Measurements from ENCODE around the gene RNU5B-1.

Gene RNU5B-1

DNA sequence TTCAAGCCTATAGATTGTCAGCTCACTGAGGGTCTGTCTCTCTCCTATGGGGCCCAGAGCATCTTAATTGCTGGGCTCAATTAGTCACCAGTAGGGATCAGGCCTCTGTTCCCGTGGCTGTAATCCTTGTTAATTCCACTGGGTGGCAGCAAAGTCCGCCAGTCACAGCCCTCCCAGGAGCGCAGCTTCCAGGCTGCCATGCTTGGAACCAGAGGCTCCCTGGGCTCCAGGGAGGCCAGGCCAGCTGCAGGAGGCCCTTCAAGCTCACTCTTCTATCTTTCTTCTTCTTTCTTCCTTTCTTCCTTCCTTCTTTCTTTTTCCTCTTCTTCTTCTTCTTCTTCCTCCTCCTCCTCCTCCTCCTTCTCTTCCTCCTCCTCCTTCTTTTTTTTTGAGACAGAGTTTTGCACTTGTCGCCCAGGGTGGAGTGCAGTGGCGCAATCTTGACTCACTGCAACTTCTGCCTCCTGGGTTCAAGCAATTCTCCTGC lies 14.4 kb downstream of the RNU5B-1 start:
- Histone ChIP-seq H2BK120ac (ENCODE audit: low read depth, low read length) (no peak overlapping the region), H3K27ac (replicated peaks; ENCODE audit: low read length) (no peak overlapping the region), H2AFZ (ENCODE audit: low read length) (peak overlapping the region; percentile 48), H3K9me3 (replicated peaks in 1 of 2; ENCODE audit: control insufficient read depth in 2 of 2, insufficient read depth in 1 of 2, low read depth in 1 of 2, low read length in 2 of 2) (no peaks in the 10 kb centered on the region), H4K8ac (ENCODE audit: low read depth, low read length) (no peak overlapping the region), H4K91ac (ENCODE audit: low read depth, low read length, poor library complexity) (no peak overlapping the region), H3K18ac (ENCODE audit: low read length) (no peak overlapping the region), H3K27me3 (ENCODE audit: control insufficient read depth in 3 of 3, insufficient read depth in 3 of 3, low read depth in 1 of 3, low read length in 3 of 3) (no peaks in the 10 kb centered on the region), H3K4me1 (ENCODE audit: control insufficient read depth in 2 of 2, insufficient read depth in 1 of 2, low read depth in 1 of 2, low read length in 2 of 2) (peaks cover 4 to 7% of the 10 kb centered on the region in 2 donors), H3K4me2 (ENCODE audit: insufficient read depth, low read length, poor library complexity, severe bottlenecking) (no peak overlapping the region), H2BK12ac (ENCODE audit: low read length) (no peak overlapping the region), H3K23ac (ENCODE audit: low read depth, low read length, poor library complexity) (no peak overlapping the region), H3K4ac (ENCODE audit: low read length) (no peak overlapping the region), H3K36me3 (replicated peaks in 1 of 2; ENCODE audit: control insufficient read depth in 2 of 2, insufficient read depth in 2 of 2, low read length in 2 of 2) (no peaks in the 10 kb centered on the region), H2BK15ac (ENCODE audit: low read length) (no peak overlapping the region), H3K4me3 (ENCODE audit: low read length in 2 of 2) (no peak overlapping the region), H2AK5ac (ENCODE audit: low read depth, low read length) (no peak overlapping the region), H2BK5ac (ENCODE audit: low read length) (no peak overlapping the region), H3K79me1 (ENCODE audit: low read depth, low read length) (no peaks in the 10 kb centered on the region), H3K9ac (ENCODE audit: low read depth, low read length, poor library complexity) (no peak overlapping the region), H3K14ac (ENCODE audit: low read length) (no peak overlapping the region)
- peak; percentile 84 for DNase-seq (ENCODE audit: low spot score)
- WGBS, 2 donors (ENCODE audit: extremely low coverage in 2 of 2, insufficient read length in 2 of 2, insufficient replicate concordance in 1 of 2) = no CpG with 5 or more reads among the region's 5 CpGs

DNA sequence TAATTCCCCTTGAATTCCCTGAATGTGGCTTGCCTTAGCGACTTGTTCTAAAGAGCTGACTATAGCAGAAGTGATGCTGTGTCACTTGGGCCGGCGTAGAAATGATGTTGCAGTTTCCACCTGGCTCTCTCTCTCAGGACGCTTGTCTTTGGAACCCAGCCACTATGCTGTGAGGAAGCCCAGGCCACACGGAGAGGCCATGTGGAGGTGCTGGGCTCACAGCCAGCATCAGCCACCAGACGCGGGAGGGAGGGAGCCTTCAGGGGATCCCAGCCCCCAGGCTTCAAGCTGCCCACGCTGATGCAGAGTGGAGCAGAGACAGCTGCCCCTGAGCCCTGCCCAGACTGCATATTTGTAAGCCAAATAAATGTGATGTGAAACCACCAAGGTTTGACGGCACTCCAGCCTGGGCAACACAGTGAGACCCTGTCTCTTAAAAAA lies 18.6 kb downstream of the RNU5B-1 start:
- no CpG with 5 or more reads among the region's 9 CpGs for WGBS, 2 donors (ENCODE audit: extremely low coverage in 2 of 2, insufficient read length in 2 of 2, insufficient replicate concordance in 1 of 2)
- DNase-seq (ENCODE audit: low spot score) = no peak

DNA sequence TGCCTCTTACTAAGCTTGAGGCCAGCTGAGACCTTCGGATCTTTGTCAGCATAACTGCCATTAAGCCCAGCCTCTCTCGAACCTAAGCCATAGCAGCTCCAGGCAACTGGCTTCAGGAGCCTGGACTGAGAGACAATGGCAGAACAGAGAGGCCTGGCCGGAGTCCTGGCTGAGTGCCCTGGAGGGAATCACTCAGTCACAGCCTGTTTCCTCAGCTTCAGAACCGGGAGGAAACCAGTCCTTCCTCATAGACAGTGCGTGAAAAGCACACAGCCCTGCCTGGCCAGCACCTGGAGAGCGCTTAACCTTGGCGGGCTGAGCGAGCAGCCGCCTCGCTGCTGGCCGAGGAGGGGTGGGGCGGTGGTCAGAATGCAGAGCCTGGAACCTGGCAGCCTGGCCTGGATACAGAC lies 21.6 kb downstream of the RNU5B-1 start:
- H3K4me2 ChIP-seq (ENCODE audit: insufficient read depth, low read length, poor library complexity, severe bottlenecking) = no peak overlapping the region
- no CpG with 5 or more reads among the region's 12 CpGs for WGBS, 2 donors (ENCODE audit: extremely low coverage in 2 of 2, insufficient read length in 2 of 2, insufficient replicate concordance in 1 of 2)
- no peak overlapping the region for H3K9ac ChIP-seq (ENCODE audit: low read depth, low read length, poor library complexity)
- H3K36me3 ChIP-seq (replicated peaks in 1 of 2; ENCODE audit: control insufficient read depth in 2 of 2, insufficient read depth in 2 of 2, low read length in 2 of 2) = peaks cover 17 to 42% of the 10 kb centered on the region in 2 donors
- no peak overlapping the region for H2BK5ac ChIP-seq (ENCODE audit: low read length)
- no peaks in the 10 kb centered on the region for H3K27me3 ChIP-seq (ENCODE audit: control insufficient read depth in 3 of 3, insufficient read depth in 3 of 3, low read depth in 1 of 3, low read length in 3 of 3)
- H3K14ac ChIP-seq (ENCODE audit: low read length) = no peak overlapping the region
- no peak overlapping the region for H3K4ac ChIP-seq (ENCODE audit: low read length)
- H3K18ac ChIP-seq (ENCODE audit: low read length) = peak overlapping the region; percentile 1
- no peak overlapping the region for H4K91ac ChIP-seq (ENCODE audit: low read depth, low read length, poor library complexity)
- no peak overlapping the region for H2BK12ac ChIP-seq (ENCODE audit: low read length)
- H3K9me3 ChIP-seq (replicated peaks in 1 of 2; ENCODE audit: control insufficient read depth in 2 of 2, insufficient read depth in 1 of 2, low read depth in 1 of 2, low read length in 2 of 2) = no peaks in the 10 kb centered on the region
- H2BK120ac ChIP-seq (ENCODE audit: low read depth, low read length) = no peak overlapping the region
- H4K8ac ChIP-seq (ENCODE audit: low read depth, low read length) = no peak overlapping the region
- H3K4me3 ChIP-seq (ENCODE audit: low read length in 2 of 2) = no peak overlapping the region
- H3K23ac ChIP-seq (ENCODE audit: low read depth, low read length, poor library complexity) = no peak overlapping the region
- no peak overlapping the region for H2BK15ac ChIP-seq (ENCODE audit: low read length)
- H2AK5ac ChIP-seq (ENCODE audit: low read depth, low read length) = no peak overlapping the region
- no peak overlapping the region for H2AFZ ChIP-seq (ENCODE audit: low read length)
- H3K4me1 ChIP-seq (ENCODE audit: control insufficient read depth in 2 of 2, insufficient read depth in 1 of 2, low read depth in 1 of 2, low read length in 2 of 2) = peaks cover 4 to 14% of the 10 kb centered on the region in 2 donors
- H3K27ac ChIP-seq (replicated peaks; ENCODE audit: low read length) = no peak overlapping the region
- no peak for DNase-seq (ENCODE audit: low spot score)
- H3K79me1 ChIP-seq (ENCODE audit: low read depth, low read length) = no peaks in the 10 kb centered on the region

More for the DNA sequence above, 18.6 kb downstream of the RNU5B-1 start:
- Histone ChIP-seq H3K18ac (ENCODE audit: low read length) (peak overlapping the region; percentile 90), H3K14ac (ENCODE audit: low read length) (no peak overlapping the region), H3K9ac (ENCODE audit: low read depth, low read length, poor library complexity) (no peak overlapping the region), H3K4me2 (ENCODE audit: insufficient read depth, low read length, poor library complexity, severe bottlenecking) (no peak overlapping the region), H3K4ac (ENCODE audit: low read length) (no peak overlapping the region), H4K8ac (ENCODE audit: low read depth, low read length) (no peak overlapping the region), H2BK120ac (ENCODE audit: low read depth, low read length) (no peak overlapping the region), H2BK12ac (ENCODE audit: low read length) (peak overlapping the region; percentile 75), H3K4me3 (ENCODE audit: low read length in 2 of 2) (no peak overlapping the region), H3K4me1 (ENCODE audit: control insufficient read depth in 2 of 2, insufficient read depth in 1 of 2, low read depth in 1 of 2, low read length in 2 of 2) (peaks cover 4 to 14% of the 10 kb centered on the region in 2 donors), H3K27ac (replicated peaks; ENCODE audit: low read length) (peak overlapping the region; percentile 42), H2BK5ac (ENCODE audit: low read length) (no peak overlapping the region), H3K23ac (ENCODE audit: low read depth, low read length, poor library complexity) (peak overlapping the region; percentile 68), H3K27me3 (ENCODE audit: control insufficient read depth in 3 of 3, insufficient read depth in 3 of 3, low read depth in 1 of 3, low read length in 3 of 3) (no peaks in the 10 kb centered on the region), H2AK5ac (ENCODE audit: low read depth, low read length) (no peak overlapping the region), H2BK15ac (ENCODE audit: low read length) (no peak overlapping the region), H2AFZ (ENCODE audit: low read length) (no peak overlapping the region), H3K9me3 (replicated peaks in 1 of 2; ENCODE audit: control insufficient read depth in 2 of 2, insufficient read depth in 1 of 2, low read depth in 1 of 2, low read length in 2 of 2) (no peaks in the 10 kb centered on the region), H3K79me1 (ENCODE audit: low read depth, low read length) (no peaks in the 10 kb centered on the region), H4K91ac (ENCODE audit: low read depth, low read length, poor library complexity) (no peak overlapping the region), H3K36me3 (replicated peaks in 1 of 2; ENCODE audit: control insufficient read depth in 2 of 2, insufficient read depth in 2 of 2, low read length in 2 of 2) (peaks cover 0 to 12% of the 10 kb centered on the region in 2 donors)

DNA sequence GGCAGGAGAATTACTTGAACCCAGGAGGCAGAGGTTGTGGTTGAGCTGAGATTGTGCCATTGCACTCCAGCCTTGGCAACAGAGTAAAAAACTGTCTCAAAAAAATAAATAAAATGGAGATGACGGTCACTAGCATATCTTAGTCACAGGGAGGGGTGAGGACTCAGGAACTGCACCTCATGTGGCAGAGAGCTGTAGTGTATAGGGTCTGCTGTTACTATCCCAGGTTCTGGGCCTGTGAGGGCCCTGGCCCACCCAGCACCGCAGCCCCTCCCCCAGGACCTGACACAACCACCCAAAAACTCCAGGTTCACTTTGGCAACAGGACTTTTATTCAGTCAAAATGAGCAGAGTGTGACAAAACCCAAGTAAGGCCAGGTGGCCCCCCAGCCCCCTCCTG lies 22.3 kb downstream of the RNU5B-1 start:
- H3K79me1 ChIP-seq (ENCODE audit: low read depth, low read length) = no peaks in the 10 kb centered on the region
- H2BK15ac ChIP-seq (ENCODE audit: low read length) = no peak overlapping the region
- H3K14ac ChIP-seq (ENCODE audit: low read length) = no peak overlapping the region
- H3K4me3 ChIP-seq (ENCODE audit: low read length in 2 of 2) = no peak overlapping the region
- no peak overlapping the region for H2BK5ac ChIP-seq (ENCODE audit: low read length)
- peaks cover 4 to 14% of the 10 kb centered on the region in 2 donors for H3K4me1 ChIP-seq (ENCODE audit: control insufficient read depth in 2 of 2, insufficient read depth in 1 of 2, low read depth in 1 of 2, low read length in 2 of 2)
- no peak overlapping the region for H4K91ac ChIP-seq (ENCODE audit: low read depth, low read length, poor library complexity)
- H2BK120ac ChIP-seq (ENCODE audit: low read depth, low read length) = no peak overlapping the region
- peaks cover 23 to 49% of the 10 kb centered on the region in 2 donors for H3K36me3 ChIP-seq (replicated peaks in 1 of 2; ENCODE audit: control insufficient read depth in 2 of 2, insufficient read depth in 2 of 2, low read length in 2 of 2)
- H2AFZ ChIP-seq (ENCODE audit: low read length) = no peak overlapping the region
- no peak overlapping the region for H3K4me2 ChIP-seq (ENCODE audit: insufficient read depth, low read length, poor library complexity, severe bottlenecking)
- H3K23ac ChIP-seq (ENCODE audit: low read depth, low read length, poor library complexity) = no peak overlapping the region
- no peak for DNase-seq (ENCODE audit: low spot score)
- H3K9ac ChIP-seq (ENCODE audit: low read depth, low read length, poor library complexity) = no peak overlapping the region
- H3K27ac ChIP-seq (replicated peaks; ENCODE audit: low read length) = no peak overlapping the region
- WGBS, 2 donors (ENCODE audit: extremely low coverage in 2 of 2, insufficient read length in 2 of 2, insufficient replicate concordance in 1 of 2) = no CpG with 5 or more reads among the region's 2 CpGs
- no peak overlapping the region for H2AK5ac ChIP-seq (ENCODE audit: low read depth, low read length)
- H3K18ac ChIP-seq (ENCODE audit: low read length) = peak overlapping the region; percentile 57
- H2BK12ac ChIP-seq (ENCODE audit: low read length) = no peak overlapping the region
- H3K9me3 ChIP-seq (replicated peaks in 1 of 2; ENCODE audit: control insufficient read depth in 2 of 2, insufficient read depth in 1 of 2, low read depth in 1 of 2, low read length in 2 of 2) = no peaks in the 10 kb centered on the region
- H4K8ac ChIP-seq (ENCODE audit: low read depth, low read length) = no peak overlapping the region
- H3K27me3 ChIP-seq (ENCODE audit: control insufficient read depth in 3 of 3, insufficient read depth in 3 of 3, low read depth in 1 of 3, low read length in 3 of 3) = peaks cover 0 to 2% (median 0%) of the 10 kb centered on the region in 3 experiments
- peak overlapping the region; percentile 76 for H3K4ac ChIP-seq (ENCODE audit: low read length)
